Mesenchymal stem cell (in vitro differentiated cells and primary cell): Measurements from ENCODE around the gene SPHKAP.

ENCODE experiments used
- DNase-seq: peaks from one replicate; pipeline ENCODE4 v3.0.0-alpha.2; 2013
- H2AFZ ChIP-seq: one replicate; pipeline ENCODE4 v1.6.1; 2013; ENCODE audit warnings: low read depth, mild to moderate bottlenecking, control low read depth, inconsistent platforms, low read length, moderate library complexity
- H2AK5ac ChIP-seq: 2 replicates; pipeline ENCODE4 v1.6.1; 2013; ENCODE audit warnings: low read length, moderate library complexity, mild to moderate bottlenecking, inconsistent platforms; ENCODE audit not compliant: severe bottlenecking
- H2BK120ac ChIP-seq: one replicate; pipeline ENCODE4 v1.6.1; 2013; ENCODE audit warnings: low read depth, mild to moderate bottlenecking, inconsistent platforms, low read length, moderate library complexity
- H2BK12ac ChIP-seq, 2 experiments: one replicate each; pipeline ENCODE4 v1.6.1; 2013; ENCODE audit warnings: inconsistent platforms in 2 of 2, low read length in 2 of 2, mild to moderate bottlenecking in 2 of 2, moderate library complexity in 2 of 2, control low read depth in 1 of 2
- H2BK15ac ChIP-seq: one replicate; pipeline ENCODE4 v1.6.1; 2013; ENCODE audit warnings: mild to moderate bottlenecking, low read depth, inconsistent platforms; ENCODE audit not compliant: poor library complexity, severe bottlenecking
- H2BK5ac ChIP-seq: 2 replicates; pipeline ENCODE4 v1.6.1; 2013; ENCODE audit warnings: low read depth, mild to moderate bottlenecking, low read length, control low read depth, inconsistent platforms; ENCODE audit not compliant: poor library complexity, severe bottlenecking
- H3K14ac ChIP-seq, 2 experiments: one replicate each; pipeline ENCODE4 v1.6.1; 2013; ENCODE audit warnings: inconsistent platforms in 2 of 2, low read length in 2 of 2, control low read depth in 1 of 2, mild to moderate bottlenecking in 1 of 2, moderate library complexity in 1 of 2
- H3K18ac ChIP-seq, 2 experiments: one replicate each; pipeline ENCODE4 v1.6.1; 2013; ENCODE audit warnings: inconsistent platforms in 2 of 2, low read length in 2 of 2, control low read depth in 1 of 2, low read depth in 1 of 2, mild to moderate bottlenecking in 1 of 2
- H3K23ac ChIP-seq, 2 experiments: one replicate each; pipeline ENCODE4 v1.6.1; 2013; ENCODE audit warnings: inconsistent platforms in 2 of 2, low read length in 2 of 2, mild to moderate bottlenecking in 2 of 2, moderate library complexity in 2 of 2, control low read depth in 1 of 2
- H3K27ac ChIP-seq: 2 replicates; pipeline ENCODE4 v1.5.1; 2013; ENCODE audit warnings: mild to moderate bottlenecking, moderate library complexity, low read length, control low read depth, inconsistent platforms; ENCODE audit not compliant: poor library complexity, severe bottlenecking
- H3K27me3 ChIP-seq, 2 experiments: 2 replicates each; pipeline versions ENCODE4 v1.6.1 to v1.7.0; 2013; ENCODE audit warnings: low read length in 2 of 2, mild to moderate bottlenecking in 2 of 2, moderate library complexity in 2 of 2, control low read depth in 1 of 2, inconsistent platforms in 1 of 2; ENCODE audit not compliant: control insufficient read depth in 1 of 2, insufficient read depth in 1 of 2
- H3K36me3 ChIP-seq, 2 experiments: 2 replicates each; pipeline versions ENCODE4 v1.6.1 to v1.7.0; 2013; ENCODE audit warnings: low read length in 2 of 2, control low read depth in 1 of 2, inconsistent platforms in 1 of 2, low read depth in 1 of 2, mild to moderate bottlenecking in 1 of 2; ENCODE audit not compliant: insufficient read depth in 2 of 2, control insufficient read depth in 1 of 2
- H3K4ac ChIP-seq, 2 experiments: one replicate each; pipeline ENCODE4 v1.6.1; 2013; ENCODE audit warnings: inconsistent platforms in 2 of 2, low read length in 2 of 2, mild to moderate bottlenecking in 2 of 2, moderate library complexity in 2 of 2, control low read depth in 1 of 2, low read depth in 1 of 2
- H3K4me1 ChIP-seq: 2 replicates; pipeline ENCODE4 v1.6.1; 2013; ENCODE audit warnings: low read depth, low read length, control low read depth; ENCODE audit not compliant: control insufficient read depth, insufficient read depth
- H3K4me2 ChIP-seq: 2 replicates; pipeline ENCODE4 v1.6.1; 2013; ENCODE audit warnings: low read length, mild to moderate bottlenecking, inconsistent platforms; ENCODE audit not compliant: poor library complexity, severe bottlenecking
- H3K4me3 ChIP-seq, 2 experiments: 2 replicates each; pipeline versions ENCODE4 v1.5.1 to v1.7.0; 2013; ENCODE audit warnings: low read length in 2 of 2, mild to moderate bottlenecking in 2 of 2, control low read depth in 1 of 2, low read depth in 1 of 2; ENCODE audit not compliant: insufficient read depth in 1 of 2
- H3K79me1 ChIP-seq: replicated peaks from 2 replicates; pipeline ENCODE4 v1.6.1; 2013; ENCODE audit warnings: mild to moderate bottlenecking, control low read depth, low read length, inconsistent platforms; ENCODE audit not compliant: poor library complexity, severe bottlenecking
- H3K9ac ChIP-seq: 2 replicates; pipeline ENCODE4 v1.7.0; 2013; ENCODE audit warnings: mild to moderate bottlenecking, low read length, moderate library complexity
- H3K9me3 ChIP-seq: 2 replicates; pipeline ENCODE4 v1.7.0; 2013; ENCODE audit warnings: mild to moderate bottlenecking, low read length; ENCODE audit not compliant: control insufficient read depth
- H4K8ac ChIP-seq: one replicate; pipeline ENCODE4 v1.6.1; 2013; ENCODE audit warnings: inconsistent platforms, mild to moderate bottlenecking, low read length, moderate library complexity
- H4K91ac ChIP-seq: one replicate; pipeline ENCODE4 v1.6.1; 2013; ENCODE audit warnings: mild to moderate bottlenecking, low read length, inconsistent platforms
- WGBS: methylation state at CpG from one replicate; pipeline ENCODE4 v1.1.7; 2013; ENCODE audit warnings: mixed read lengths; 5-methylcytosine and 5-hydroxymethylcytosine counted together

Gene SPHKAP

GRCh38 chr2:228084717-228085116, 96.8 kb downstream of the SPHKAP start:
- H3K14ac ChIP-seq = no peak overlapping the region
- H3K36me3 ChIP-seq = no peaks in the 10 kb centered on the region
- no peaks in the 10 kb centered on the region for H3K27me3 ChIP-seq
- no peak overlapping the region for H4K91ac ChIP-seq
- H2BK15ac ChIP-seq = no peak overlapping the region
- no peak overlapping the region for H2BK5ac ChIP-seq
- H3K4ac ChIP-seq = no peak overlapping the region
- H3K79me1 ChIP-seq = no peaks in the 10 kb centered on the region
- peaks cover 7% of the 10 kb centered on the region for H3K9me3 ChIP-seq
- H2AFZ ChIP-seq = no peak overlapping the region
- H3K23ac ChIP-seq = no peak overlapping the region
- H2BK120ac ChIP-seq = no peak overlapping the region
- H3K9ac ChIP-seq = no peak overlapping the region
- no peak overlapping the region for H2AK5ac ChIP-seq
- no CpG with 5 or more reads among the region's 2 CpGs for WGBS
- H3K27ac ChIP-seq = no peak overlapping the region
- H3K4me2 ChIP-seq = no peak overlapping the region
- H3K4me3 ChIP-seq = no peak overlapping the region
- DNase-seq = no peak
- no peak overlapping the region for H3K18ac ChIP-seq
- no peak overlapping the region for H4K8ac ChIP-seq
- no peak overlapping the region for H2BK12ac ChIP-seq
- H3K4me1 ChIP-seq = no peaks in the 10 kb centered on the region

- no peak overlapping the region for H3K27ac ChIP-seq
- H2BK15ac ChIP-seq = no peak overlapping the region
- no peak overlapping the region for H4K91ac ChIP-seq
- H3K18ac ChIP-seq = no peak overlapping the region
- no peak overlapping the region for H2AFZ ChIP-seq
- no peak overlapping the region for H2AK5ac ChIP-seq
- H2BK5ac ChIP-seq = no peak overlapping the region
- H3K9me3 ChIP-seq = no peaks in the 10 kb centered on the region
- WGBS = 100% methylated on average over 2 of the region's 2 CpGs
- H4K8ac ChIP-seq = no peak overlapping the region
- H3K4me3 ChIP-seq = no peak overlapping the region
- H3K4ac ChIP-seq = no peak overlapping the region
- no peak overlapping the region for H2BK120ac ChIP-seq
- no peaks in the 10 kb centered on the region for H3K4me1 ChIP-seq
- DNase-seq = no peak
- H3K36me3 ChIP-seq = no peaks in the 10 kb centered on the region
- no peak overlapping the region for H2BK12ac ChIP-seq
- H3K4me2 ChIP-seq = no peak overlapping the region
- H3K23ac ChIP-seq = no peak overlapping the region
- H3K9ac ChIP-seq = no peak overlapping the region
- H3K79me1 ChIP-seq = no peaks in the 10 kb centered on the region
- no peaks in the 10 kb centered on the region for H3K27me3 ChIP-seq
- H3K14ac ChIP-seq = no peak overlapping the region
Measured at GRCh38 chr2:228083131-228083530, 98.4 kb downstream of the SPHKAP start.

- H3K4ac ChIP-seq = no peak overlapping the region
- H3K27me3 ChIP-seq = no peaks in the 10 kb centered on the region
- no peaks in the 10 kb centered on the region for H3K36me3 ChIP-seq
- H3K4me1 ChIP-seq = no peaks in the 10 kb centered on the region
- no peak overlapping the region for H3K14ac ChIP-seq
- H2BK5ac ChIP-seq = no peak overlapping the region
- H2BK120ac ChIP-seq = no peak overlapping the region
- no peaks in the 10 kb centered on the region for H3K9me3 ChIP-seq
- no peak overlapping the region for H3K18ac ChIP-seq
- H2BK15ac ChIP-seq = no peak overlapping the region
- no peak overlapping the region for H3K27ac ChIP-seq
- no peak overlapping the region for H3K9ac ChIP-seq
- H3K79me1 ChIP-seq = no peaks in the 10 kb centered on the region
- no peak overlapping the region for H4K8ac ChIP-seq
- no peak for DNase-seq
- no peak overlapping the region for H2BK12ac ChIP-seq
- H3K23ac ChIP-seq = no peak overlapping the region
- no peak overlapping the region for H3K4me2 ChIP-seq
- 25% methylated on average over 1 of the region's 3 CpGs for WGBS
- no peak overlapping the region for H4K91ac ChIP-seq
- H2AFZ ChIP-seq = no peak overlapping the region
- H3K4me3 ChIP-seq = no peak overlapping the region
- no peak overlapping the region for H2AK5ac ChIP-seq
Measured at GRCh38 chr2:228082571-228082970, 98.9 kb downstream of the SPHKAP start.

DNA sequence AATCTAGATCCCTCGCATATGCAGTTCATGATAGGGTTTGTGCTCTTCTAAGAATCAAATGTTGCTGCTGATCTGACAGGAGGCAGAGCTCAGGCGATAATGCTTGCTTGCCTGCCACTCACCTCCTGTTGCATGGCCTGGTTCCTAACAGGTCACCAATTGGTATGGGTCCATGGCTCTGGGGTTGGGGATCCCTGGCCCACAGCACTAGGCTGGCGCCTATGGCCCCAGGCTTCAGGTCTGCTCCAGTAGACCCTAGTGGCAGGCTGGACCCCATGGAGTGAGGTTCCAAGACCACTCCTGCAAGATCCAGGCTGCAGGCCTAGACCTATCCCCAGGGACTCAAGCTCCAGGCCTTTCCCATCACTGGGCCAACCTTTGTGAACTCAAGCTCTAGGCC, 102.3 kb downstream of the SPHKAP start:
- H3K4me1 ChIP-seq = no peaks in the 10 kb centered on the region

More for the DNA sequence above, 102.3 kb downstream of the SPHKAP start:
- Histone ChIP-seq H3K9me3 (no peaks in the 10 kb centered on the region), H3K4ac (no peak overlapping the region), H3K9ac (no peak overlapping the region), H3K27ac (no peak overlapping the region), H3K14ac (no peak overlapping the region), H3K27me3 (no peaks in the 10 kb centered on the region), H2BK5ac (no peak overlapping the region), H3K18ac (no peak overlapping the region), H3K79me1 (no peaks in the 10 kb centered on the region), H3K36me3 (no peaks in the 10 kb centered on the region), H3K23ac (no peak overlapping the region), H4K8ac (no peak overlapping the region), H2BK15ac (no peak overlapping the region), H3K4me2 (no peak overlapping the region), H2BK12ac (no peak overlapping the region), H2AFZ (no peak overlapping the region), H4K91ac (no peak overlapping the region), H2BK120ac (no peak overlapping the region), H2AK5ac (no peak overlapping the region), H3K4me3 (no peak overlapping the region)
- DNase-seq = no peak
- WGBS = 75% methylated on average over 3 of the region's 3 CpGs
